Adrenal gland (tissue), 12 donors: ENCODE data around the gene SGMS1. TPM values are rescaled to one million over a fixed set of nuclear protein-coding genes. Genes with fewer than 3 reads are reported as not detected.

Experiments used
- DNase-seq, 7 donors: peaks; one replicate each; pipeline ENCODE4 v3.0.0-alpha.2; 2019 to 2020
- H3K27ac ChIP-seq, 5 donors: fragments of 200-600 bp; sonication (generic) in 4 of 5; 1 replicate in 3 of 5; 2 replicates in 2 of 5; pipeline versions ENCODE4 v1.5.1 to v1.8.0; 2016 to 2020; ENCODE audit warnings: mild to moderate bottlenecking in 1 of 5
- H3K27me3 ChIP-seq: fragments of 200-600 bp; 2 replicates; pipeline ENCODE4 v1.8.0; 2021
- H3K36me3 ChIP-seq, 2 donors: fragments of 200-600 bp; replicated peaks in 1 of 2; 1 replicate in 1 of 2; 2 replicates in 1 of 2; pipeline versions ENCODE4 v1.5.1 to v1.8.0; 2018 to 2022
- H3K4me1 ChIP-seq, 2 donors: fragments of 200-600 bp; replicated peaks in 1 of 2; 1 replicate in 1 of 2; 2 replicates in 1 of 2; pipeline versions ENCODE4 v1.5.1 to v1.8.0; 2018 to 2021
- H3K4me3 ChIP-seq, 4 donors: fragments of 200-600 bp; sonication (generic) in 3 of 4; one replicate each; pipeline ENCODE4 v1.5.1; 2016 to 2018
- H3K9me3 ChIP-seq, 3 donors: fragments of 200-600 bp; sonication (generic) in 1 of 3; replicated peaks in 1 of 3; 1 replicate in 2 of 3; 2 replicates in 1 of 3; pipeline versions ENCODE4 v1.5.1 to v1.8.0; 2016 to 2021
- POLR2A ChIP-seq, 2 donors: fragments of 450-650 bp; IDR thresholded peaks; one replicate each; pipeline ENCODE4 v1.6.1; 2017; ENCODE audit warnings: antibody characterized with exemption in 2 of 2, mild to moderate bottlenecking in 2 of 2, moderate library complexity in 1 of 2
- WGBS, 4 donors: extraction: QIAGEN DNeasy Blood & Tissue Kit in 2 of 4; methylation state at CpG; one replicate each; pipeline versions ENCODE4 v1.1.5 to v1.1.7; 2013 to 2017; 5-methylcytosine and 5-hydroxymethylcytosine counted together
- intact Hi-C, 2 donors: fragments of 100-400 bp; cut with DNase I; formaldehyde crosslinking; loops; one replicate each; pipeline versions ENCODE4 v1.14.1 to v1.15.0; 2022 to 2023
- polyA plus RNA-seq, 3 donors: library from polyadenylated mRNA; stranded (reverse); fragments of 200-250 nt in 2 of 3; fragments of 350-450 nt in 1 of 3; fragmentation: Illumina TruSeq in 1 of 3; extraction: RNeasy Lipid Tissue Mini Kit (QIAGEN cat#74804) in 1 of 3; gene quantifications; one replicate each; pipeline ENCODE4 v1.2.3, GENCODE V29; 2013 to 2014
- total RNA-seq, 9 donors: library from RNA; depleted of rRNA in 4 of 9; stranded (reverse); fragments of >200 nt in 4 of 9; fragments of 120-200 nt in 1 of 9; fragmentation: NEBNext Ultra II Directional in 1 of 9; extraction: Animal tissue kit (Norgen Biotek cat#: 25700) in 1 of 9; gene quantifications; one replicate each; pipeline versions ENCODE4 v1.1.0 to v1.2.4, GENCODE V29; 2013 to 2023
- TF ChIP-seq, protein P1 (sequence below), 6 experiments: fragments of 450-650 bp in 4 of 6; fragments of 200-600 bp in 2 of 6; sonication (generic) in 1 of 6; IDR thresholded peaks; 1 replicate in 5 of 6; 2 replicates in 1 of 6; pipeline versions ENCODE4 v1.5.1 to v1.8.0; 2016 to 2021; ENCODE audit warnings: antibody characterized with exemption in 6 of 6, mild to moderate bottlenecking in 2 of 6, moderate library complexity in 1 of 6
- donor health status: healthy with polysubstance abuse.
- donor health status: Bipolar disorder and iron deficiency.
- donor health status: DM: yes; HTN: yes; CAD: no.
- donor health status: DM: no; HTN: no; CAD: no.
- donor health status: DM: no; HTN: no; CAD: no.
- donor health status: DM: yes; HTN: yes; CAD: no.

Gene SGMS1
- total and polyA plus RNA-seq, 12 donors, result 9.1 to 152 (median 62.2) TPM

DNA sequence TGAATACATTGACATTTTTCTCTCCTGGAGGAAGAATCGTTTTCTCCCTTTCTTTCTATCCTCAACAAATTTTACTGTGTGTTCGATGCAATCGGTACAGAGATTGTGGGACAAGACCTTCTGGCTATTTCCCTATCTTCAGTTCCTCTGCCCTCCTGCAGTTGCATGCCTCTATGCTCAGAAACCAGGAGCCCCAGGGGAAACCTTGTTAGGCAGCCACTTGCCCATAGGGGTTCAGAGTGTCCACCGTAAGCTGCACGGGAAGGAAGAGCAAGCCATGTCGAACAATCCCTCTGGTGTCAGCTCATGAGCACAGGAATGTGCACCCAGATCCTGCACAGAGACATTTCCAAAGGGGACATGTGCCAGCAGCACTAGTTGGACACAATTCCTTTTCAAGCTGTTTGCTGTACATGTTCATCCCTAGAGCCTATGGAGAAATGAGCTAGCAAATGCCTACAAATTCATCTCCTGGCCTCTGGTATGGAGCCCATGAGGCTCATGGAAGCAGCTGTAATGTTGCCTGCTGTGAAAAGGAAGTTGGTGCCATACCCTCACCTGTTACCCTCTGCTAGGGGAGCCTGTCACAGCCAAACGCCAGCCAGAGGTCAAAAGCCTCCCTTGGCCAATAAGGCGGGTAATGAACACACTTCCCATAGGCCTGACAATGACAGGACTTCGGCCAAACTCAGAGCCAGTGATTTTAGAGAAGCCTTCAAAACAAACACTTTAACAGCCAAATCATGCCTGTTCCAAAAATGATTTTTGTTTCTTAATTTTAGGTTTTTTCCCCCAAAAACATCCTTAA, 336.6 kb downstream of the SGMS1 start:
- H3K9me3 ChIP-seq, result no peaks in the 10 kb centered on the region
- peaks cover 0 to 11% of the 10 kb centered on the region in 2 donors for H3K4me1 ChIP-seq
- intact Hi-C loops, result loop anchor here in 1 of 2 donors (10.0 kb wide), 1 partner anchor 338 kb away; the partner anchor contains the start of gene SGMS1
- no peaks in the 10 kb centered on the region for H3K36me3 ChIP-seq
- no peak overlapping the region for H3K27ac ChIP-seq
- DNase-seq, result no peak
- no peak for TF ChIP-seq POLR2A (IDR thresholded peaks at IDR 0.05)
- TF ChIP-seq, protein P1, sequence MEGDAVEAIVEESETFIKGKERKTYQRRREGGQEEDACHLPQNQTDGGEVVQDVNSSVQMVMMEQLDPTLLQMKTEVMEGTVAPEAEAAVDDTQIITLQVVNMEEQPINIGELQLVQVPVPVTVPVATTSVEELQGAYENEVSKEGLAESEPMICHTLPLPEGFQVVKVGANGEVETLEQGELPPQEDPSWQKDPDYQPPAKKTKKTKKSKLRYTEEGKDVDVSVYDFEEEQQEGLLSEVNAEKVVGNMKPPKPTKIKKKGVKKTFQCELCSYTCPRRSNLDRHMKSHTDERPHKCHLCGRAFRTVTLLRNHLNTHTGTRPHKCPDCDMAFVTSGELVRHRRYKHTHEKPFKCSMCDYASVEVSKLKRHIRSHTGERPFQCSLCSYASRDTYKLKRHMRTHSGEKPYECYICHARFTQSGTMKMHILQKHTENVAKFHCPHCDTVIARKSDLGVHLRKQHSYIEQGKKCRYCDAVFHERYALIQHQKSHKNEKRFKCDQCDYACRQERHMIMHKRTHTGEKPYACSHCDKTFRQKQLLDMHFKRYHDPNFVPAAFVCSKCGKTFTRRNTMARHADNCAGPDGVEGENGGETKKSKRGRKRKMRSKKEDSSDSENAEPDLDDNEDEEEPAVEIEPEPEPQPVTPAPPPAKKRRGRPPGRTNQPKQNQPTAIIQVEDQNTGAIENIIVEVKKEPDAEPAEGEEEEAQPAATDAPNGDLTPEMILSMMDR (IDR thresholded peaks at IDR 0.05), result no peak
- WGBS, 4 donors, result 66 to 88% (median 74%) methylated on average over 6 to 9 of the region's 9 CpGs
- no peaks in the 10 kb centered on the region for H3K27me3 ChIP-seq
- no peak overlapping the region for H3K4me3 ChIP-seq

DNA sequence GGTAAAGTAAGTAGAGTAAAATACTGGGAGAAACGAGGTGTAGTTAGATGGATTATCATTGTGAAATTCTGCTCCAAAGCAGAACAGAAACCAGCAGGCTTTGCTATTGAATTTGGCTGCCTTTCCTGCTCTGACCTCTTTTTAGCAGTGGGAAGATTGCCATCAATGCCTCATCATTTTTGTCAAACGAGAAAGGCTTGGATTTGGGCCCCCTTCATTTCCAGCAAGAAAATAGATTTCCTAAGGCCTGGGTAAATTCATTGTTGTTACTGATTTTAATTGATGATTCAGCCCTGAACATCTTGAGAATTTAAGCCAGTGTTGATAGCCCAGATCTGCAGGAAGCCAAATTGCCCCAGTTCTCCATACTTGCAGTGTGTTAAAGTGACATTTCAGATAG, 337.2 kb downstream of the SGMS1 start:
- intact Hi-C loops, result loop anchor here in 1 of 2 donors (10.0 kb wide), 1 partner anchor 338 kb away; the partner anchor contains the start of gene SGMS1
- DNase-seq, result peak in 6 of 7 donors; percentile 23 to 57 (median 42)

DNA sequence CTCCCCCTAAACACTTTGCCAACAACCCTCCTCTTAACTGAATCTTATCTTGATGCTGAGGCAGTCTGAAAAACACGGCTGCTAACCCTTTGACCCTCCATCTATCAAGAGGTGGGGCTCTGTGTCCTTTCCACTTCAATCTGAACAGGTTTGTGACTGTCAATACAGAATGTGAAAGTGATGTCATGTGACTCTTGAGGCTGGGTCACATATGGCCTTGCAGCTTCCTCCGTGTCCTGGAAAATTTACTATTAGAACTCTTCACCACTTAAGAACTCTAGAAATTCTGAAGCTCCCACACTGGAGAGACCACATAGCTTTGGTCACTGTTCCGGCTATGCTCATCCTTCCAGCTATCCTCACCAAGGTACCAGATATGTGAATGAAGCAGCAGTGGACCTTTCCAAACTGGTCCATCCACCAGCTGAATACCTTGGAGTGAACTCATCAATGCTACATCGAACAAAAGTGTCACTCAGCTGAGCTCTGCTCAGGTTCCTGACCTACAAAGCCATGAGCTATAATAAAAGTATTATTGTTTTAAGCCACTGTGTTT, 341.7 kb downstream of the SGMS1 start:
- 70 to 84% (median 75%) methylated on average over 4 of the region's 4 CpGs for WGBS, 4 donors
- Histone ChIP-seq H3K36me3 (no peaks in the 10 kb centered on the region), H3K9me3 (no peaks in the 10 kb centered on the region), H3K27me3 (no peaks in the 10 kb centered on the region), H3K4me3 (no peak overlapping the region), H3K27ac (no peak overlapping the region), H3K4me1 (peaks cover 0 to 11% of the 10 kb centered on the region in 2 donors)
- TF ChIP-seq, protein P1 (IDR thresholded peaks at IDR 0.05), result no peak
- TF ChIP-seq POLR2A (IDR thresholded peaks at IDR 0.05), result no peak
- no peak for DNase-seq
- intact Hi-C loops, result loop anchor here in 1 of 2 donors (10.0 kb wide), 1 partner anchor 343 kb away; the partner anchor contains the start of gene SGMS1

More for the DNA sequence above, 337.2 kb downstream of the SGMS1 start:
- Histone ChIP-seq H3K27ac (no peak overlapping the region), H3K27me3 (no peaks in the 10 kb centered on the region), H3K9me3 (no peaks in the 10 kb centered on the region), H3K36me3 (no peaks in the 10 kb centered on the region), H3K4me1 (peaks cover 0 to 11% of the 10 kb centered on the region in 2 donors), H3K4me3 (no peak overlapping the region)
- TF ChIP-seq POLR2A (IDR thresholded peaks at IDR 0.05), result no peak
- TF ChIP-seq, protein P1 (IDR thresholded peaks at IDR 0.05), result no peak
- 2 to 6% (median 3%) methylated on average over 2 of the region's 2 CpGs for WGBS, 4 donors

DNA sequence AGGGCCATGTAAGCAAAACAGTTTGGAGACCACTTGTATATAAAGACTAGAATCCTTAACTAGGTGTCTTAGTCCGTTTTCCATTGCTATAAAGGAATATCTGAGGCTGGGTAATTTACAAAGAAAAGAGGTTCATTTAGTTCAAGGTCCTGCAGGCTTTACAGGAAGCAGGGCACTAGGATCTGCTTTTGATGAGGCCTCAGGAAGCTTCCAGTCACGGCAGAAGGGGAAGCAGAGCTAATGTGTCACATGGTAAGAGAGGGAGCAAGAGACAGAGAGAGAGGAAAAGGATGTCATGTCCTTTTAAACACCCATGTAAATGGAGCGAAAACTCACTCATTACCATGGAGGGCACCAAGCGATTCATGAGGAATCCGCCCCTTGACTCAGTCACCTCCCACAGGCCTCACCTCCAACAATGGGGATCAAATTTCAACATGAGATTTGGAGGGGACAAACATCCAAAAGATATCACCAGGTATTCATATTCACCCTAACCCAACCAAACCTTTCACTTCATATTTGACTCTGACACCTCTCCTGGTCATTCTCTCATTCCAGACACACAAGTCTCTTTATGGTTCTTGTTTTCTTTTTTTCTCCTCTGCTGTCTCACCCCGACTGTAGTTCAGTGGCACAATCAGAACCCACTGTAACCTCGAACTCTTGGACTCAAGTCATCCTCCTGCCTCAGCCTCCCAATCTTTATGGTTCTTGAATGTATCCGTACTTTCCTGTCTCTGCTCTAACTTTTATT, 342.4 kb downstream of the SGMS1 start:
- no peak for DNase-seq
- H3K27me3 ChIP-seq, result no peaks in the 10 kb centered on the region
- H3K27ac ChIP-seq, result no peak overlapping the region
- no peaks in the 10 kb centered on the region for H3K36me3 ChIP-seq
- no peaks in the 10 kb centered on the region for H3K9me3 ChIP-seq
- intact Hi-C loops, result loop anchor here in 1 of 2 donors (10.0 kb wide), 1 partner anchor 343 kb away; the partner anchor contains the start of gene SGMS1
- WGBS, 4 donors, result 76 to 88% (median 83%) methylated on average over 8 of the region's 8 CpGs
- H3K4me1 ChIP-seq, result peaks cover 0 to 5% of the 10 kb centered on the region in 2 donors
- no peak for TF ChIP-seq POLR2A (IDR thresholded peaks at IDR 0.05)
- H3K4me3 ChIP-seq, result no peak overlapping the region
